ENCODE results near the gene LRP8. TPM values are rescaled to one million over a fixed set of nuclear protein-coding genes. Genes with fewer than 3 reads are reported as not detected.

Gene LRP8
- total and polyA plus RNA-seq, 2 experiments from 2014 or later, result 27.8 to 71.1 TPM

DNA sequence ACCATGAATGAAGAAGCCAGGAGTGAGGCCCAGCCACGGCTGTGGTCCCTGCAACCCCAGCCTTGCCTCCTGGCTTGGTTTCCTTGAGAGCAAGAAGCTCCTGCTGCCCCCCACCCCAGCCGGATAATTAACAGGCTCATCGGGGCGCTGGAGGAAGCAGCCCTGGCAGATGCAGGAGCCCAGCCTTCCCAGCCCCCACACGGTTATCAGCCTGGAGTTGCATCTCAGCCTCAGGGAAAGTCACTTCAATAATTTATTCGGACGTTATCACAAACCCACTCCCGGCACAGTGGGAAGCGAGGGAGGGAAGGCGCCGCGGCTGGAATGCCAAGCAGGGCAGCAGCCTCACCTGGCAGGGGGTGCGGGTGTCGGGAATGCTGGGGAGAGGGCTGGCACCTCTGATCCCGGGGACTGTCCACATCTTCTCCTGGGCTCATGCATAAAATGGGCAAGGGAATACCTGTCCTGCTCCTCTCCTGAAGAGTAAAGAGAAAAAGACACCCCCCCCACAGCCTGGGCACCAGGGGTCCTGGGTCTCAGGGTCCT, 43.3 kb upstream of the LRP8 start:
- Histone ChIP-seq H4K20me1 (replicated peaks; ENCODE audit: insufficient read depth) (no peaks in the 10 kb centered on the region), H2AFZ (no peak overlapping the region), H3K9me2 (ENCODE audit: insufficient read depth) (no peaks in the 10 kb centered on the region), H3F3A (replicated peaks; ENCODE audit: low read depth) (no peaks in the 10 kb centered on the region), H3K4me2 (no peak overlapping the region), H3K4me1 (ENCODE audit: insufficient read depth) (peaks cover 11% of the 10 kb centered on the region; the same call in 1 of the 2 replicates), H3K27me3 (ENCODE audit: insufficient read depth) (no peaks in the 10 kb centered on the region), H3K27ac (ENCODE audit: low read depth) (no peak overlapping the region), H3K36me3 (ENCODE audit: insufficient read depth) (no peaks in the 10 kb centered on the region), H3K79me2 (replicated peaks; ENCODE audit: insufficient read depth) (no peaks in the 10 kb centered on the region), H3K4me3 (no peak overlapping the region)
- peak; percentile 17 for ATAC-seq
- TF ChIP-seq ZNF462 (CRISPR knock-in tag; IDR thresholded peaks at IDR 0.05), result no peak
- no peak for TF ChIP-seq CREB1 (CRISPR knock-in tag; IDR thresholded peaks at IDR 0.05; ENCODE audit: low read depth)
- TF ChIP-seq JUNB (IDR thresholded peaks at IDR 0.05; ENCODE audit: unreplicated experiment), result no peak
- no peak for TF ChIP-seq ZNF114 (CRISPR knock-in tag; IDR thresholded peaks at IDR 0.05)
- TF ChIP-seq, protein P1, sequence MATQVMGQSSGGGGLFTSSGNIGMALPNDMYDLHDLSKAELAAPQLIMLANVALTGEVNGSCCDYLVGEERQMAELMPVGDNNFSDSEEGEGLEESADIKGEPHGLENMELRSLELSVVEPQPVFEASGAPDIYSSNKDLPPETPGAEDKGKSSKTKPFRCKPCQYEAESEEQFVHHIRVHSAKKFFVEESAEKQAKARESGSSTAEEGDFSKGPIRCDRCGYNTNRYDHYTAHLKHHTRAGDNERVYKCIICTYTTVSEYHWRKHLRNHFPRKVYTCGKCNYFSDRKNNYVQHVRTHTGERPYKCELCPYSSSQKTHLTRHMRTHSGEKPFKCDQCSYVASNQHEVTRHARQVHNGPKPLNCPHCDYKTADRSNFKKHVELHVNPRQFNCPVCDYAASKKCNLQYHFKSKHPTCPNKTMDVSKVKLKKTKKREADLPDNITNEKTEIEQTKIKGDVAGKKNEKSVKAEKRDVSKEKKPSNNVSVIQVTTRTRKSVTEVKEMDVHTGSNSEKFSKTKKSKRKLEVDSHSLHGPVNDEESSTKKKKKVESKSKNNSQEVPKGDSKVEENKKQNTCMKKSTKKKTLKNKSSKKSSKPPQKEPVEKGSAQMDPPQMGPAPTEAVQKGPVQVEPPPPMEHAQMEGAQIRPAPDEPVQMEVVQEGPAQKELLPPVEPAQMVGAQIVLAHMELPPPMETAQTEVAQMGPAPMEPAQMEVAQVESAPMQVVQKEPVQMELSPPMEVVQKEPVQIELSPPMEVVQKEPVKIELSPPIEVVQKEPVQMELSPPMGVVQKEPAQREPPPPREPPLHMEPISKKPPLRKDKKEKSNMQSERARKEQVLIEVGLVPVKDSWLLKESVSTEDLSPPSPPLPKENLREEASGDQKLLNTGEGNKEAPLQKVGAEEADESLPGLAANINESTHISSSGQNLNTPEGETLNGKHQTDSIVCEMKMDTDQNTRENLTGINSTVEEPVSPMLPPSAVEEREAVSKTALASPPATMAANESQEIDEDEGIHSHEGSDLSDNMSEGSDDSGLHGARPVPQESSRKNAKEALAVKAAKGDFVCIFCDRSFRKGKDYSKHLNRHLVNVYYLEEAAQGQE (IDR thresholded peaks at IDR 0.05; ENCODE audit: unreplicated experiment), result no peak
- TF ChIP-seq STAT1 (IDR thresholded peaks at IDR 0.05; ENCODE audit: unreplicated experiment), result no peak
- TF ChIP-seq EZH2 (IDR thresholded peaks at IDR 0.05; ENCODE audit: low read depth, unreplicated experiment), result no peak
- TF ChIP-seq POLR2AphosphoS5 (IDR thresholded peaks at IDR 0.05; ENCODE audit: low read depth), result no peak
- no peak for TF ChIP-seq ZNF331 (CRISPR knock-in tag; IDR thresholded peaks at IDR 0.05; ENCODE audit: low read depth)
- TF ChIP-seq EZH2phosphoT487 (IDR thresholded peaks at IDR 0.05; ENCODE audit: unreplicated experiment), result no peak
- TF ChIP-seq, protein P2, sequence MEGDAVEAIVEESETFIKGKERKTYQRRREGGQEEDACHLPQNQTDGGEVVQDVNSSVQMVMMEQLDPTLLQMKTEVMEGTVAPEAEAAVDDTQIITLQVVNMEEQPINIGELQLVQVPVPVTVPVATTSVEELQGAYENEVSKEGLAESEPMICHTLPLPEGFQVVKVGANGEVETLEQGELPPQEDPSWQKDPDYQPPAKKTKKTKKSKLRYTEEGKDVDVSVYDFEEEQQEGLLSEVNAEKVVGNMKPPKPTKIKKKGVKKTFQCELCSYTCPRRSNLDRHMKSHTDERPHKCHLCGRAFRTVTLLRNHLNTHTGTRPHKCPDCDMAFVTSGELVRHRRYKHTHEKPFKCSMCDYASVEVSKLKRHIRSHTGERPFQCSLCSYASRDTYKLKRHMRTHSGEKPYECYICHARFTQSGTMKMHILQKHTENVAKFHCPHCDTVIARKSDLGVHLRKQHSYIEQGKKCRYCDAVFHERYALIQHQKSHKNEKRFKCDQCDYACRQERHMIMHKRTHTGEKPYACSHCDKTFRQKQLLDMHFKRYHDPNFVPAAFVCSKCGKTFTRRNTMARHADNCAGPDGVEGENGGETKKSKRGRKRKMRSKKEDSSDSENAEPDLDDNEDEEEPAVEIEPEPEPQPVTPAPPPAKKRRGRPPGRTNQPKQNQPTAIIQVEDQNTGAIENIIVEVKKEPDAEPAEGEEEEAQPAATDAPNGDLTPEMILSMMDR (conservative IDR thresholded peaks at IDR 0.05; ENCODE audit: low read depth in 2 of 2), result no peak
- no peak for TF ChIP-seq NANOG (IDR thresholded peaks at IDR 0.05; ENCODE audit: borderline replicate concordance)
- TF ChIP-seq, protein P3, sequence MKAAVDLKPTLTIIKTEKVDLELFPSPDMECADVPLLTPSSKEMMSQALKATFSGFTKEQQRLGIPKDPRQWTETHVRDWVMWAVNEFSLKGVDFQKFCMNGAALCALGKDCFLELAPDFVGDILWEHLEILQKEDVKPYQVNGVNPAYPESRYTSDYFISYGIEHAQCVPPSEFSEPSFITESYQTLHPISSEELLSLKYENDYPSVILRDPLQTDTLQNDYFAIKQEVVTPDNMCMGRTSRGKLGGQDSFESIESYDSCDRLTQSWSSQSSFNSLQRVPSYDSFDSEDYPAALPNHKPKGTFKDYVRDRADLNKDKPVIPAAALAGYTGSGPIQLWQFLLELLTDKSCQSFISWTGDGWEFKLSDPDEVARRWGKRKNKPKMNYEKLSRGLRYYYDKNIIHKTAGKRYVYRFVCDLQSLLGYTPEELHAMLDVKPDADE (IDR thresholded peaks at IDR 0.05), result no peak
- Mint-ChIP-seq H3K27me3 (ENCODE audit: insufficient read depth, low read depth, poor library complexity) (peaks cover 17% of the 10 kb centered on the region), H3K36me3 (ENCODE audit: low read depth) (no peaks in the 10 kb centered on the region), H3K27ac (no peak overlapping the region), H3K9me3 (no peaks in the 10 kb centered on the region), H3K4me3 (no peak overlapping the region), H3K4me1 (peaks cover 19% of the 10 kb centered on the region)
- peak; percentile 21 for DNase-seq (ENCODE audit: low spot score)
